Kidney tubule cell (primary cell): ENCODE measurements around the gene FRRS1.

Source experiments
- DNase-seq: peaks from one replicate; pipeline ENCODE4 v3.0.0-alpha.2; 2018; ENCODE audit warnings: low spot score

Gene FRRS1

DNA sequence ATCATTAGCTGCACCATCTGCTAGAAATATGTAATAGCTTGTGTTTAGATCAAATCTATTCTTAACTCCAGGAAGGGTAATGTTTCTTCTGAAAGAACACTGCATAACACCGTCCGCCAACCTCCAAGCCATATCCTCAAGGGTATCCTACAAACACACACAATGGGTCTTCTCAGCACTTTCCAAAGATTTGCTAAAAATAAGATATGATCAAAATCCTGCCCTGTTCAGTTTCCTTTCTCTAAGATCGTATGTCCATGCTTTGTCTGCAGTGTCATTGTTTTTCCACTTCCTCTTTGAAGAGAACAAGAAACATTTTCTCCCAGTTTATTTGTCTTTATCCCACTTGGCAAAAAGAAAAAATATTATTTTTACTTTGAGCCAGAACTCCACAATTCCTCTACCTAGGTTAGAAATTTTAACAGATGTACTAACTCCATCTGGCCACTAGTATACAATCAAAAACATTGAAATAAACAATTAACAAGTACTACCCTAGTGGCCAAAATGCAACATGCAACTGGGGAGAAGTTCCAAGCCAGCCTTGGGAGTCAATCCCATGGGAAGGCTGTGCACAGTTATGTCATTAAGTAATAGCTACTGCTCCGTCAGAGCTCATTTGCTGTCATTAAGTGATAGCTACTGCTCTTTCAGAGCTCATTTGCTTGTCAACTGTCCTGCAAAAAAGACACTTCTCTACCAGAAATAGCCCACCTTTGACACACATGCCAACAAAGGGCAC lies 37.8 kb downstream of the FRRS1 start:
- peak; percentile 31 for DNase-seq

DNA sequence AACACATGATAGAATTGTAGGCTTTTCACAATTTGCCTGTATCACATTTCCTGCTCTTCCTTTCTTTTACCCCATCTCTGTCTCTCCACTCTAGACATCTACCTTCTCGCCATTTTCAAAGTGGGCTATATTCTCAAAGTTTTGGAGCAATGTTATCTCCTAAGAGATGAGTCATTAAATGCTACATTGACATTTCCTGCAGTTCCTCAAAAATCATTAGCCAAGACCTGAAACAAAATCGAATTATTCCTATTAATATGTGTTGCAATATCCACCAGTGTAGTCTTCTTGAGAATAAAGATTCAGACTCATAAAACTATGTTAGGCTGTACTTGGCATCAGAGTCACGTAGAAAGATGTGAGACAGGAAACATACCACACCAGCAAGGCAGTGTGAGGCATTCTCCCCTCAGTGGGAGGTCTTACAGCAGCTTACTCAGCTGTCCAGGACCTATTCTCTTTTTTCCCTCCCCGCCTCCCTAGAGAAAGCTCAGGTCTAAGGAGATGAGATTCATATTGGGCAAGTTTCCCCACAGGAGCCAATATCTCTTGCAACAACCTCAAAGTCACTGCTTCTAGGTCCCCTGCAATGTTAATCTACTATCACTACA lies 38.8 kb downstream of the FRRS1 start:
- peak; percentile 77 for DNase-seq

DNA sequence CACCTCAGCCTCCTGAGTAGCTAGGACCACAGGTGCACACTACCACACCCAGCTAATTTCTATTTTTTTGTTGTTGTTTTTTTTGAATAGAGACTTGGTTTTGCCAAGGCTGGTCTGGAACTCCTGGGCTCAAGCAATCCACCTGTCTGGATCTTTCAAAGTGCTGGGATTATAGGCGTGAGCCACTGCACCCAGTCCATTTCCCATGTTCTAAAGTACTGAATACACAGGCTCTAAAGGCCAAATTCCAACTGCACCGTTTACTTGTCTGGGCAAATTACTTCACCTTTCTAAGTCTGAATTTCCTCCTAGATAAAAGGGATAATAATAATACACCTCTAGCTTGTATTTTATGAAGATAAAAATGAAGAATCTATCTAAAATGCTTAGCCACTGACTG lies 39.6 kb downstream of the FRRS1 start:
- no peak for DNase-seq

DNA sequence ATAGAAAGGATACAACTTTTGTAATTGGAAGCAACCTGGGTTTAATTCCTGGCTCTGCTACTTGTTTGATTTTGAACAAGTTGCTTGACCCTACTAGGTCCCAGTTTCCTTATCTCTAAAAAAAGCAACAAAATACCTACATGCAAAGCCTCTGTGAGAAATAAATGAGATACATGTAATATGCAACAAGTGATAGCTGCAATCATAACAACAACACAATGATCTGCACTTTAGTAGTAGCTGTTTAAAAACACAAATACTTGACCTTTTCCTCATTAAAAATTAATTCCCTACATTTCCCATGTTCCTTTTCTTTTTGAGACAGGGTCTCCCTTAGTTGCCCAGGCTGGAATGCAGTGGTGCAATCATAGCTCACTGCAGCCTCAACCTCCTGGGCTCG lies 40.0 kb downstream of the FRRS1 start:
- DNase-seq: no peak

DNA sequence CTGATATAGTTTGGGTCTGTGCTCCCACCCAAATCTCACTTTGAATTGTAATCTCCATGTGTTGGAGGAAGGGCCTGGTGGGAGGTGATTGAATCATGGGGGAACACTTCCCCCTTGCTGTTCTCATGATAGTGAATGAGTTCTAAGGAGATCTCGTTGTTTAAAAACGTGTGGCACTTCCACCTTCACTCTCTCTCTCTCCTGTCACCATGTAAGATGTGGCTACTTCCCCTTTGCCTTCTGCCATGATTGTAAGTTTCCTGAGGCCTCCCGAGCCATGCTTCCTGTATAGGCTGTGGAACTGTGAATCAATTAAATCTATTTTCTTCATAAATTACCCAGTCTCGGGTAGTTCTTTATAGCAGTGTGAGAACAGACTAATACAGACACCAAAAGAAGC lies 40.4 kb downstream of the FRRS1 start:
- no peak for DNase-seq

DNA sequence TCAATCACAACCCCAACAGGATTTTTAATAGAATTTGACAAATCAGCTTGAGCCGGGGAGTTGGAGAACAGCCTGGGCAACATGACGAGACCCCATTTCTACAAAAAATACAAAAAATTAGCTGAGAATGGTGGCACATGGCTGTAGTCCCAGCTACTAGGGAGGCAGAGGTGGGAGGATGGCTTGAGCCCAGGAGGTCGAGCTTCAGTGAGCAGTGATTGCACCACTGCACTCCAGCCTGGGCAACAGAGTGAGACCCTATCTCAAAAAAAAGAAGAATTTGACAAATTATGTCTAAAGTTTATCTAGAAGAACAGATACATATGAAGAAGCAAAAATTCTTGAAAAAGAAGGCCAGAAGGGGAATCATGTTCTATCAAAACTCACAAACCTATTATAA lies 43.2 kb downstream of the FRRS1 start:
- no peak for DNase-seq

DNA sequence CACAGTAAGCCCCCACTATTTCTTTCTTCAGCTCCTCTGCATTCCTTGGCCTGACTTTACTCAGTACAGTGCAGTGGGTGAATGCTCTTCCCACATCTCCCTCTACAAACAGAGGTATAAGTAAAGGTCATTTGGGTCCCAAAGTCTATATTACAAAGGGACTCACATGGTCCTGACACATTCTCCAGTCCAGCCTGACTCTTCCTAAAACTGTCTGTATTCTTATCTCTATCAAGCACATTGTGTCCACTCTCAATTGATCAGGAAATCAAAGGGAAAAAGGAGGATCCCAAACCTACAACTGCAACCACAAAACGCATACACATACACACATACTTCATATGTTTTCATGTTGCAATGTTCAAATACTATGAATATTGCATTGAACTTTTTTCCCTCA lies 49.4 kb downstream of the FRRS1 start:
- no peak for DNase-seq

DNA sequence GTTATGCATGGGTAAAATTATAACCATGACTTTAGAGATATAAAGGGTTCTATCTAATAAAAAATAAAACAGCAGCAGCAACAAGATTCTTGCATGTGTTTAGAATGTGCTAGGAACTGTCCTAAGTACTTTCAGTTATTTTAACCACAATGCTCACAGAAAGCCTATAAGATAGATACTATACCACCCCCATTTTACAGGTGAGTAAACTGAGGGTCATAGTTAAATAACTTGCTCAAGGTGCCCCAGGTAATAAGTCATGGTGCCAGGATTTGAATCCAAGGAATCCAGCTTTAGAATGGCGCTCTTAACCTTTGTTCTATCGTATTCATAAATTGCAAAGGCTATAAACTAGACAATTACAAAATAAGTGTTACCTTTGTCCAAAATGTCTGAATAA lies 53.4 kb downstream of the FRRS1 start:
- no peak for DNase-seq

DNA sequence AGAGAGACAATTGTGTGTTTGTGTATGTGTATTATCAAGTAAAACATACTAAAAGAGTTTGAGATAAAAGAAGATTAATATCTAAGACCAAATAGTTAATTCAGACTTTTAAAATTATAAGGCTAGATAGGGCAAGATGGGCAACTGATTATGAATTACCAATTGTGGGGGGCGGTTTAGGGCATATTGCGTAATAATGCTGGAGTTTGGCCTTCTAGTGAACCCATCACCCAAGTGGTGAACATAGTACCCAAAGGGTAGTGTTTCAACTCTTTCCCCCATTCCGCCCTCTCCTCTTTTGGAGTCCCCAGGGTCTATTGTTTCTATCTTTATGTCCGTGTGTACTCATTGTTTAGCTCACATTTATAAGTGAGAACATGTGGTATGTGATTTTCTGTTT lies 55.4 kb downstream of the FRRS1 start:
- DNase-seq: no peak

DNA sequence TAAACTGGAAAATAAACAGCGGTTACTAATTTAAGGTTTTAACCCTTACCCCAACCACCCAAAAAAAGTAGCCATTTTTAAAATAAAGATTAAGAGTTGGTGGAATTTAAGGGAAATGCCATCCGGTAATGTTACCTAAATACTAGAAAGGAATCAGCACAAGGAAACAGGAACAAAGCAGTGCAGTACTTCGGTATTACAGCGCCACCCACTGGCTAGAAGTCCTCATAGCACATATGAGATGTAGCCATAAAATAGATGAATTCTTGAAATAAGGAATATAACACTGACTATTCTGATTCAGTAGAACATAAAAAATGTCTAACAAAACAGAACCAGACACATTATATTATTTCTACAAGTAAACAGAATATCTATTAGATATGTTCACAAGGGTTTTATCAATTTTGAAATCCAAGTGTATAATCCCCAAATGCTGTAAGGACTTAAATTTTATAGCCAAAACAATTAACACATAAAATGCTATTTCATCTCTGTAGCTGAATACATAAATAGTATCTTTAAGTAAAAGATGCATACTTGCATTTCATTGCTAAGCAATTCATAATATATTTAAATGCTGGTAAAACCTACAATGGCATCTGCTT lies 58.8 kb downstream of the FRRS1 start:
- DNase-seq: peak; percentile 65

DNA sequence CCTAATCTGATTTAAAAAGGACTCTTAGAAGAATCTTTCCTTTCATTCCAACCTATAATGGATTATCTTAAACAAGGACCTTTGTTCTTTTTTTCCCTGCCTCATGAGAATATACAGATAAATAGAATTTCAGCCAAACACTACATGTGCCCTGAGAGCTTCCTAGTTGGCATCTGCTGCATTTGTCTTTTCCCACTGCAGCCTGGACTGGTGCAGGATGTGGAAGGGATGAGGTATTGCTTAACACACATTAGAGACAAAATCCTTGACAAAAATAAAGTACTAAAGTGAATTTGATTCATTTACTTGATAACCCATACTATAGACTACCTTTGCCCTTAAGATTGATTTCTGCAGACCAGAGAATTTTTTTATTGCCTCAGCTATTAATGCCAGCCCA lies 61.0 kb downstream of the FRRS1 start:
- DNase-seq: no peak

DNA sequence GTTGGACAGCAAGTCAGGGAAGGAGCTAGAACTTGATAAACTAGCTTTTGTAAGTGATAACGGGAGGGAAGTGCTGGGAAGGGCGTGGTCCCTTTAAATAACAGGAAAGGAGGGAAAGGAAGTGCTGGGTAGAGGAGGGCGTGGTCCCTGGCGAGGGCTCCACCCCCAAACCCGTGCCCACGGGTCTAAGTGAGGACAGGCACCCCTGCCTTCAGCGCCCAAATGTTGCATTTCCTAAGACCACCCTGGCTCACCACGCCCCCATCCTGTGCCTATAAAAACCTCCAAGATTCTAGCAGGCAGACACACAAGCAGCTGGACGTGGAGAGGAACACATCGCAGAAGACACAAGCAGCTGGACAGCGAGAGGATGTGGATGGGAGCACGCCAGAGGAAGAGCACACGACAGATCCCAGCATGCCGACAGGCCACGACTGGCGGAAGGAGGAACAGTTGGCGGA lies 62.0 kb downstream of the FRRS1 start:
- DNase-seq: no peak

DNA sequence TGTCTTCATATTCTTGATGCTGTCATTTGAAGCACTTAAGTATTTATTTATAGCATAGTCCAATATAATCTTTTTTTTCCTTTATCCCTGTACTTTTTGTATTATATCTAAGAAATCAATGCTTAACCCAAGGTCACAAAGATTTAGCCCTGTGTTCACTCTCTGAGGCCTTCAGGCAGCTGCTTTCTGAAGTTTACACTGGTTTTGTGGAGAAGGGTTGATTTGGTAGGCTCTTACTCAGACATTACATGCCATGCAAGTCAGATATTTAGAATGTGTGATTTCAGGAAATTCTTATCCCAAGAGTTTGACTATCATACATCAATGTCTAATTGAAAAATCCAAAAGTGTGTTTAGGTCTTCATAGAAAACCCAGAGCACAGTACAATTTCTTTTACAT lies 64.2 kb downstream of the FRRS1 start:
- DNase-seq: no peak

DNA sequence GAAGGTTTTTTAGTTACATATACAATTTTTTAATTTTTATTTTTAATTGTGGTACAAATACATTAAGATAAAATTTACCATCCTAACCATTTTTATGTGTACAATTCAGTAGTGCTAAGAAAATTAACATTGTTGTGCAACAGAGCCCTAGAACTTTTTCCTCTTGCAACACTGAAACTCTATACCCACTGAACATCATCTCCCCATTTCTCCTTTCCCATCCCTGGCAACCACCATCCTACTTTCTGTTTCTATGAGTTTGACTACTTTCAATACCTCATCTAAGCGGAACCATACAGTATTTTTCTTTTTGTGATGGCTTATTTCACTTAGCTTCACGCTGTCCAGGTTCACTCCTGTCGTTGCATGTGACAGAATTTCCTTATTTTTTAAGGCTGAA lies 66.4 kb downstream of the FRRS1 start:
- no peak for DNase-seq

DNA sequence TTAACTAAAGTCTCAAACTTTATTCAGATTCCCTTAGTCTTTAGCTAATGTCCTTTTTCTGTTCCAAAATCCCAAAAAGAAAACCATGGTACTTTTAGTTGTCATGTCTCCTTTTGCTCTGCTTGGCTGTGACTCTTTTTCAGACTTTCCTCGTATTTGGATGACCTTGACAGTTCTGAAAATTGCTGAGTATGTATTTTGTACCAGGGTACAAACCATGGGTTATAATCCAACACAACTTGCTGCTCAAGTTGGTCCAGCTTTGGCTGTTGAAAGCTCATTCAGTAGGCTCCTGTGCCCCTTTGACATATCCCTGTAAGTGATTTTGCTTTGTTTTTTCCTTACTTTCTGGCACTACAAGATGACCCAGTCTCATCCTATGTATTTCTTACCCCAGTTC lies 68.9 kb downstream of the FRRS1 start:
- no peak for DNase-seq

DNA sequence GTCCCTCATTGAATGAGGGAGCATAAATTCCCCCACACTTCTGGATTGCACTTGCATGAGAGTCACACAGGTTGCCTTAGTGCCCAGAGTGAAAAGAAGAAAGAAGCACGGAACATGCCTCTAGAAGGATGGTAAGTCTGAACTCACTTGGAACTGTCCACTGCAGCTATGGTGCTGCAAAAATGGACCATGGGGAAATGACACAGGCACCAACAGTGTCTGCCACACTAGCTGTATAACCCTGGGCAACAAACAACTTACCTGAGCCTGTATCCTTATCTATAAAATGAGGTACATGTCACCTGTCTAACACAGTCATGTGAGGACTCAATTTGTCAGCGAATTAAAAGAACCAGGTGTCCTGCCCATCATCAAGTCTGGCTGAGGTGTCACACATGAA lies 69.8 kb downstream of the FRRS1 start:
- no peak for DNase-seq

DNA sequence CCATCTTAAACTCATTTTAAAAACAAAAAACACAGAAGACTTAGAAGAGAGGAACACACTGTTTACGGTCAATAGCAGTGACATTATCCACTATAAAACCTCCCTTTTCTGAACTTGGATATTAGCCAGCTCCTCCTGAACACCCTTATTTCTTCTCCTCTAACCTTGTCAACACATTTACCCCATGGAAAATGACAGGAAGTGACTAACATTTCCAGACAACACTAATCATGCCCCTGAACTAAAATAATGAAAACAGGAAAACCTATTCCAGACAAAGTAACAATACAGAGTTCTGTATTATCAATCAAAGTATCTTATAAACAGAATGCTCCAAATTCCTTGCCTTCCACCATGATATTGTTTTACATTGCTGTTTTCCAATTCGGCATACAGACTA lies 75.3 kb downstream of the FRRS1 start:
- DNase-seq: no peak

DNA sequence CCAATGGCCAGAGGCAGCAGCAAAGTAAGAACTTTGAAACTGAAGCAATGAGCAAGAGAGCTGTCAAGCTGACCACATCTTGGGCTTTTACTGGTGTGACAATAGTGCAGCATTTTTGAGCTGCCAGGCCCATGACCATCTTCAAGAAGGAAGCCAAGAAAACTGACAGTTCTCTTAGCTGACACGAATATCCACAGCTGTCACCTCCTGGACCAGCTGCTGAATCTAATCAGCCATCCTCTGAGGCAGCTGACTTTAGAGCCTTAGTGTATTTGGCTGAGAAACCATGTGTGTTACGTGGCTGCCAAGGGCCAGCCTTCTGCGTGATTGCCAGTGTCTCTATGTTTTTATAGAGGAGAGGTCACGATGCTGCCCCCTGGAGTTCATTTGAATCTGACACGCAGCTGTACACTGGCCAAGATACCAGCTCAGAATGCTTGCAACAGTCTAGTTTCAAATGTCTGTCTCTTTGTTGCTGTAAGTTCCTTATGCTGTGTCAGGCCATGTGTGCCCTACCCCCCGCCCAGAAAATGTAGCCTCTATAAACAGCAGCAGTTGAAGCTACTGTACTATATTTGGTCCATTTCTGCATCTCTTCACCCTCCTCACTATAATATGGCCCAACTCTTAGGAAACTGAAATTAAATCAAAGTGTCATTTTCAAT lies 80.8 kb downstream of the FRRS1 start:
- DNase-seq: peak; percentile 79

DNA sequence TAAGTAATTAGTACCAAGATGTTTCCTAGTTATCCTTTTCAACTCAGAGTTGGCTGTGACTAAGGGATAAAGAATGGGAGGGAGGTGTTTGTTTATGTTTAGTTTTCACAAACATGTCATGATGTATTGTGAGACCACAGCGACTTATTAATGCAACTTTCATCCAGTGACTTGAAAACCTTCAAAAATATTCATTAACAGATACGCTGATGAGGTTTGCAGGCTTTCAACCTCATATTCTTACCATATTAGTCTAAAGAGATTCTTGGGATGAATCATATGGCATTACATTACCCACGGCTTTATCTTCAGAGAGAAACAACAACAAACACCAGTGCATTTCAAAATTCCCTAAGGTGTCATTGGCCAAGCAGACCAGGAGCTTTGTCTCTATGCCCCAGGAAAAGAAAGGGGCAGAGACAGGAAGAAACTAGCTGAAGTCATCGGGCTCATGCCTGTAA lies 84.1 kb downstream of the FRRS1 start:
- DNase-seq: peak; percentile 51

DNA sequence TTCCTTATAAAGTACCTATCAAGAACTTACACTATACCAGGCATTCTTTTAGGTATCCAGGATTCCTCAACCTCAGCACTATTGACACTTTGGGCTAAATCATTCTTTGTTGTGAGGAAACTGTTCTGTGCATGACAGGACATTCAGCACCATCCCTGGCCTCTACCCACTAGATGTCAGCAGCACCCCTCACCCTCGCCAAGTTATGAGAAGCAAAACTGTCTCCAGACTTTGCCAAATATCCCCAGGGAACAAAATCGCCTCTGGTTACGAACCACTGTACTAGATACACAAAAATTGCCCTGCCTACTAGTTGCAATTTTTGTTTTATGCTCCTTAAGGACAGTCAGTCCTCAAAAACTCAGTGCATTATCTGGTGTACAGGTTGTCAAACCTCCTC lies 84.9 kb downstream of the FRRS1 start:
- DNase-seq: no peak

DNA sequence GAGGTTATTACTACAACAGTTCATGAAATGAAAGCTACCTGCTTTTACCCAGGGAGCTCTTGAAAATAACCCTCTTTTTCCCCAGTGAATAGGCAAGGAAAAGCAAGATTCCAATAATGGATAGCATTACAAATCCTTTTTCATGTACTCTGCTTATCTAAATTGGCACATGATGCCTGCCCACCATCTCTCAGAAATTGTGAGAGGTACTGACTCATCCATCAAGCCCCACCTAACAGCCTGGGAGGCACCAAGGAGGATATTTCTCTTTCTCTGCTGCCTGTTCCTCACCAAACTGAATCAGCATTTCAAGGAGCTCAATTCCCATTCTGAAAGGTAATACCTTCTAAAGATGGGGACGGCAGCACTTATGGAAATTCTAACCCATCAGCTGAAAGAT lies 86.2 kb downstream of the FRRS1 start:
- peak; percentile 22 for DNase-seq

DNA sequence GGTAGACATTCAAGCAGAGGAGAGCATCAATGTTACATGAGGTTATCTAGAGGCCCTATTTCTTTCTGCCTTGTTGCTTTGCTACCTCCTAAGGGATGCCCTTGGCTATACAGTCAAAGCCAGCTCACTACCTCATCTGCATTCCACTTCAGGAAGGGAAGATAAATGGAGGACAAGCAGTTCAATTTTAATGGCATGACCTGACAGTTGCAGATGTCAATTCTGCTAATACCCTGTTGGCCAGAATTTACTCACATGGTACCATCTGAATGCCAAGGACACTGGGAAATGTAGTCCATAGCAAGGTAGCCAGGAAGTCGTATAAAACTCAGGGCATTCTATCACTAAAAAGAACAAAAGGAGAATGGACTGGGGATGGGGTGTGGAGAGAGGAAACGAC lies 89.0 kb downstream of the FRRS1 start:
- no peak for DNase-seq

DNA sequence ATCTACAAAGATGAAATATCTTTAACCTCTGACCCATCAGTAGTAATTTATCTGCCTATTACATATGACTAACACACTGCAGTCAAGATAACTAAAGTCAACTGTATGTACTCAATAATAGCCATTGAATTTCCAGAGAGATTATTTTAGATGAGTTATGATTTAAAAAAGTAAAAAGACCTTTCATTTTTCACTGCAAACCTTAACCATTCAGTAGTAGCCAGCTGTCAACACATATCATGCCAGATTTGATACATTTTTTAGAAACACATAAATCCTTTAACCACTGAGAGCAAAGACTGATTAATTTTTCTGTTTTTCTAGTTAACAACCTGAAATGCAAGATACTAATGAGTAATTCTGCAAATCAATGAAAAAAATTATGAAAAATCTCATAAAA lies 89.6 kb downstream of the FRRS1 start:
- no peak for DNase-seq
